ENCODE results near the gene TUBA4A.

Gene TUBA4A

DNA sequence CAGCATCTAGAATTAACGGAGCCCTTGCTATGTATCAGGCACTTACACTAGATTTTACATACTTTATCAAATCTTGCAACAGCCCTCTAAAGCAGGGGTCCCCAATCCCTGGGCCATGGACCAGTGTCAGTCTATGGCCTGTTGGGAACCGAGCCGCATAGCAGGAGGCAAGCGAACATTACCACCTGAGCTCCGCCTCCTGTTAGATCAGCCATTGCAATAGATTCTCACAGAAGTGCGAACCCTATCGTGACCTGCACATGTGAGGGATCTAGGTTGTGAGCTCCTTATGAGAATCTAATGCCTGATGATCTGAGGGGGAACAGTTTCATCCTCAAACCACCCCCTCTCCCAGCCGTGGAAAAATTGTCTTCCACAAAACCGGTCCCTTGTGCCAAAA lies 38.9 kb upstream of the TUBA4A start:
- ChIA-PET POLR2A (ENCODE audit: low non-redundant PET) (no interaction called here), CTCF (interaction anchor here (1.0 kb wide), 1 partner anchor 43 kb away, joined by 3 read pairs; no protein-coding TSS in a partner anchor)
- no peak overlapping the region for H3K27ac ChIP-seq
- TF ChIP-seq, protein P1, sequence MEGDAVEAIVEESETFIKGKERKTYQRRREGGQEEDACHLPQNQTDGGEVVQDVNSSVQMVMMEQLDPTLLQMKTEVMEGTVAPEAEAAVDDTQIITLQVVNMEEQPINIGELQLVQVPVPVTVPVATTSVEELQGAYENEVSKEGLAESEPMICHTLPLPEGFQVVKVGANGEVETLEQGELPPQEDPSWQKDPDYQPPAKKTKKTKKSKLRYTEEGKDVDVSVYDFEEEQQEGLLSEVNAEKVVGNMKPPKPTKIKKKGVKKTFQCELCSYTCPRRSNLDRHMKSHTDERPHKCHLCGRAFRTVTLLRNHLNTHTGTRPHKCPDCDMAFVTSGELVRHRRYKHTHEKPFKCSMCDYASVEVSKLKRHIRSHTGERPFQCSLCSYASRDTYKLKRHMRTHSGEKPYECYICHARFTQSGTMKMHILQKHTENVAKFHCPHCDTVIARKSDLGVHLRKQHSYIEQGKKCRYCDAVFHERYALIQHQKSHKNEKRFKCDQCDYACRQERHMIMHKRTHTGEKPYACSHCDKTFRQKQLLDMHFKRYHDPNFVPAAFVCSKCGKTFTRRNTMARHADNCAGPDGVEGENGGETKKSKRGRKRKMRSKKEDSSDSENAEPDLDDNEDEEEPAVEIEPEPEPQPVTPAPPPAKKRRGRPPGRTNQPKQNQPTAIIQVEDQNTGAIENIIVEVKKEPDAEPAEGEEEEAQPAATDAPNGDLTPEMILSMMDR (conservative IDR thresholded peaks at IDR 0.05; ENCODE audit: low read depth) = no peak
- no peak for DNase-seq (ENCODE audit: low spot score)

DNA sequence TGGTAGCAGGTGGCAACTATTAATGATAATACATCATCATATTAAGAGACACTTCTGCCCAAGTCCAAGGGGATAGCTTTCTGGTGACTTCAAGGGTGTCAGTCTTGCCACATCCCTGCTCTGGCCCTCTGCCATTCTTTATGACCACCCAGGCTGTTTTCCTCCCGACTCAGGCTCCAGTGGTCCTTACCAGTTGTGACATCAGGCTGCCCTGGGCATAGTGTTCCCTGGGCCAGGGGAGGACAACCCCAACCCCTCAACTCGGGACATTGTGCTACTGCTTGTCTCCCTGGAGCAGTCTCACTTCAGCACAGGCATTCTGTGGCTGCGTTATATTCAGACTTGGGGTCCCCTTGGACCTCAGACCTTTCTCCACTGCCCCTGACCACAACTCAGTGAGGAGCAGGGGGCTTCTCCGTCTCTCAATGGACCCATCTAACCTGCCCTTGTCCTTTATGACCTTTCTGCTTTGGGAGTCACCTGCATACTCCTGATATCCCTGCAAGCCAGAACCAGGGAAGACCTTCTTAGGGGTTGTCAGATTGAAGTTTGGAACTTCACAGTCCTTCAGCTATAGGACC lies 38.3 kb upstream of the TUBA4A start:
- H3K27ac ChIP-seq = peak overlapping the region; percentile 98; the same call in 1 of the 2 replicates
- TF ChIP-seq, protein P1 (conservative IDR thresholded peaks at IDR 0.05; ENCODE audit: low read depth) = no peak
- no peak for DNase-seq (ENCODE audit: low spot score)
- ChIA-PET POLR2A (ENCODE audit: low non-redundant PET) (no interaction called here), CTCF (interaction anchor here (0.6 to 0.9 kb wide), 3 partner anchors 40 to 309 kb away, joined by 3 read pairs; partner anchors contain the start of gene RESP18)

DNA sequence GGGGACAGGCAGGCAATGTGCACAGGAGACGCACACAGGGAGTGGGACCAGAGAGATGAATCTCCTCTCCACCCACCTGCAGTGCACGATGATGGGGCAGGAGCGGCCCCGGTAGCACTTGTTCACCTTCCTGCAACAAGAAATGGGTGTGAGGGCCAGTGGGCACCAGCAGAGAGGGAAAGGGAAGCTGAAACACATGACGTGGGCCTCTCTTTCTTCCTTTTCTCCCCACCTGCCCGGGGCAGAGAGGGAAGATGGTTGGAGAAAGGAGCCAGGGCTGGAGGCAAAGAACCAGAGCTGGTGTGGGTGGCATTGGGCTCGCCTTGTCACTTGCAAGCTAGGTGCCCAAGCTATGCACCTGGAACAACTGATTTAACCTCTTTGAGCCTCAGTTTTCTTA lies 37.7 kb upstream of the TUBA4A start:
- CTCF ChIA-PET = interaction anchor here (0.6 to 0.9 kb wide), 3 partner anchors 41 to 308 kb away, joined by 3 read pairs; partner anchors contain the start of gene RESP18
- POLR2A ChIA-PET (ENCODE audit: low non-redundant PET) = no interaction called here
- TF ChIP-seq, protein P1 (conservative IDR thresholded peaks at IDR 0.05; ENCODE audit: low read depth) = no peak
- DNase-seq (ENCODE audit: low spot score) = no peak
- peak overlapping the region; percentile 98 for H3K27ac ChIP-seq

DNA sequence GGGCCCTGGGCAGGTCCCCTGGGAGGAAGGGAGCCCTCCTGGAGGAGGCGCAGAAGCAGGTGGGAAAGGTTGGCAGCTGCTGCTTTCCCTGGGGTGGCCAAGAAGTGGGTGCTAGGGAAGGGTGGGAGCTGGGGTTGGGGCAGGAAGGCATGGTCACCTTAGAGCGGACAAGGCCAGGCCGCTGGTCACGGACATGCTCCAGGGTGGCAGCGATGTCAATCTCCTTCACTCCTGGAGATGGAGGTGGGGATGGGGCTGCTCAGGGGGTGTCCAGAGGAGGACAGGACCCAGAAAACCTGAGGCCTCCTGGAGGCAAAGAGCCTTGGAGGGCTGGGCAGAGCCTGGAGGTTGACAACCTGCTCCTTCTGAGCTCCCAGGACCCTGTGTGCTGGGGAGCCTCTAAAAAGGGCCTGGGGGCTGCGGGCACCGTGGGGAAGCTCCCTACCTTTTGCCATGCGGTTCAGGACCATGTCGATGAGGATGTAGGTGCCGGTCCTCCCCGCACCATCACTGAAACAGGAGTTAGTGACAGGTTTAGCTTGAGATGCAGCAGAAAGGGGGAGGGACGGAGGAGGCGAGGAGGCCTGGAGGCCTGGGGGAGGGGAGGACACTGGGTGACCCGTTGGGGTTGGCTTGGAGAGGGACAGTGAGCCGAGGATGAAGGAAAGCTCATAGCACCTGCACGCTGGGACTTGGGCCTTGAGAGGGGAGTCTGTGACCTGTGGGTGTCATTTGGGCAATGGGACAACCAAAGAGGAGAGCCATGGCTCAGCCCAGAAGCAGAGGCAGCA lies 36.9 kb upstream of the TUBA4A start:
- TF ChIP-seq, protein P1 (conservative IDR thresholded peaks at IDR 0.05; ENCODE audit: low read depth) = no peak
- H3K27ac ChIP-seq = peak overlapping the region; percentile 98
- POLR2A ChIA-PET (ENCODE audit: low non-redundant PET) = interaction anchor here (0.7 kb wide), 1 partner anchor 85 kb away, joined by 3 read pairs; no protein-coding TSS in a partner anchor
- DNase-seq (ENCODE audit: low spot score) = no peak
- CTCF ChIA-PET = interaction anchor here (0.6 to 1.1 kb wide), 2 partner anchors 25 to 37 kb away, joined by 4 read pairs; partner anchors contain the start of gene TUBA4B

DNA sequence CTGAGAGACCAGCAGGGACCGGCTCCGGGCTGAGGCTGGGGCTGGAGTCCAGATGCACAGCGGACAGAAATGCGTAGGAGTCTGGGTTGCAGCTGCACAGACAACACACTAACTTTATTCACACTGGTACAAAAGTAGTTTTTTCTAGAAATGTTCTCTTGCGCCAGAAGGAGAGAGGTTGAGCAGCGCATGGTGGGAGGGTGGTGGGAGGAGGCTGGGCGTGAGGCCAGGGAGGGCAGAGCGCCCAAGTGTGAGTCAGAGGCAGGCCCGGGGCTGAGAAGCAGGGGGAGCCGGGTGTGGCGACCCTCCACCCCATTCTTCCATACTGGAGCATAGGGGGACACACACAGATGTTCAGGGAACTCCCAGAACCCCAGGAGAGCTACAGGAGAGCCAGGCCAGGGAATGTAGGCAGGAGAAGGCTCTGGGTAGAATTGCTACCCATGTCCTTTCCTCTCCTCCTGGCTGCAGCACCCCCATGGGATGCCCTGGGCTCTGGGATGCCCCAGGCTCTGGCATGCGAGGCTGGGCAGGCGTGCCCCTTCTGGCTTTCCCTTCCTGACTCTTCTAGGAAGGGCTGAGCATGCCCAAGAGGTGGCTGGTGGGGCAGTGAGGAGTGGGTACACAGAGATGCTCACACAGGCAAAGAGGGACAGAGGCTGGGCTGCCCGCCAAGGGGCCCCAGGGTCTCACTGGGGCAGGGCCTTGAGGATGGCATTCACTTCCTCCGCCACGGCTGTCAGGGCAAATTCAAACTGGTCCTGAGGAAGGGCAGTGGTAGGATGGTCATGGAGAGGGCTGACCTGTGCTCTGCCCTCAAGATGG lies 36.0 kb upstream of the TUBA4A start:
- peak overlapping the region; percentile 98 for H3K27ac ChIP-seq
- peak; percentile 85 for DNase-seq (ENCODE audit: low spot score)
- ChIA-PET POLR2A (ENCODE audit: low non-redundant PET) (interaction anchor here (0.7 kb wide), 1 partner anchor 84 kb away, joined by 3 read pairs; no protein-coding TSS in a partner anchor), CTCF (interaction anchor here (0.6 to 1.1 kb wide), 3 partner anchors 26 to 37 kb away, joined by 3 to 4 read pairs (median 4); partner anchors contain the start of genes TUBA4A and TUBA4B)
- TF ChIP-seq, protein P1 (conservative IDR thresholded peaks at IDR 0.05; ENCODE audit: low read depth) = no peak

DNA sequence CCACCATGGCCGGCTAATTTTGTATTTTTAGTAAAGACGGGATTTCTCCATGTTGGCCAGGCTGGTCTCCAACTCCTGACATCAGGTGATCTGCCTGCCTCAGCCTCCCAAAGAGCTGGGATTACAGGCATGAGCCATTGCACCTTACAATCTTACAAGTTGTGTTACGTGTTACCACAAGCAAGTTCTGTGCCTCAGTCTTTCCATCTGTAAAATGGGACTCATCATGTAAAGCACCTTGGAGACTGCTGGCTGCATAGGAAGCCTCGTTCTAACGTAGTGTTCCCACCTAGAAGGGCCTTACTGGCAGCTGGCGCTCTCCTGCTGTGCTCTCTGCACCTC lies 35.4 kb upstream of the TUBA4A start:
- H3K27ac ChIP-seq = peak overlapping the region; percentile 98
- ChIA-PET POLR2A (ENCODE audit: low non-redundant PET) (no interaction called here), CTCF (interaction anchor here (0.6 kb wide), 1 partner anchor 35 kb away, joined by 3 read pairs; the partner anchor contains the start of gene TUBA4A)
- TF ChIP-seq, protein P1 (conservative IDR thresholded peaks at IDR 0.05; ENCODE audit: low read depth) = no peak
- DNase-seq (ENCODE audit: low spot score) = no peak
